GM10266 (cell line): ENCODE data around the gene SHFL.
A peak's percentile ranks its signal among the peaks of the same experiment; 100 is the strongest.

ENCODE experiments used
- DNase-seq: peaks from one replicate; pipeline ENCODE4 v3.0.0; 2012; ENCODE audit errors: extremely low spot score
- CTCF ChIP-seq: IDR thresholded peaks from 2 replicates; pipeline ENCODE4 v1.5.1; 2012; ENCODE audit warnings: mild to moderate bottlenecking, low read depth; ENCODE audit not compliant: control insufficient read depth, insufficient read depth; ENCODE audit errors: missing control alignments

SHFL gene

DNA sequence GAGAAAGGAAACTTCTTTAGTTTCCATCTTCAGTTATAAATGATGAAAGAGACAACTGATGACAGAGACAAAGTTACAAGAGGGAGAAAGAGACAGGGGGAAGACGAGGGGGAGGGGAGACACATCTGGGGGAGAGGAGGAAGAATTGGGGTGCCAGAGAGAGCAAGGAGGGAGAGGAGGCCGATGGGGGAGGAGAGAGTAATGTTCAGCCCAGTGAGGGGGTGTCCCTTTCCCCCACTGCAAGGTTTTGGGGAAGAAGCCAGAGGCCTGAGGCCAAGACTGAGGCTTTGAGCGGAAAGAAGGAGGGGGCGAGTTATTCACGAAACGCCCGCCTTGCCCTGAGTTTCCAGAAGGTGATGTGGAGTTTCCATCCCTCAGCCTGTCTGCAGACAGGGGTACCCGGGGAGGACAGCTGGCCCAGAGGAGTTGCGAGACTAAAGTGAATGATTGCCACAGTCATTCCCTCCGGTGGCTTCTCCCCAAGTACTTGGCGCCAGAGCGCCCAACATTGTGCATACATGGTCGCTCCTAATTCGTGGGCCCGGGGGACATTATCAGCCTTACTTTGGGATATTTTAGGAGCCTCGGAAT, 19.5 kb downstream of the SHFL start:
- no peak for TF ChIP-seq CTCF
- peak; percentile 81 for DNase-seq

GRCh38 chr19:10106100-10106936, 20.2 kb downstream of the SHFL start, which contains the start of gene PPAN:
Gene PPAN, plus strand, starts transcription at chr19:10106362. Its CDS starts 33 bp downstream, at chr19:10106395.
- DNase-seq = peak; percentile 98
- no peak for TF ChIP-seq CTCF

DNA sequence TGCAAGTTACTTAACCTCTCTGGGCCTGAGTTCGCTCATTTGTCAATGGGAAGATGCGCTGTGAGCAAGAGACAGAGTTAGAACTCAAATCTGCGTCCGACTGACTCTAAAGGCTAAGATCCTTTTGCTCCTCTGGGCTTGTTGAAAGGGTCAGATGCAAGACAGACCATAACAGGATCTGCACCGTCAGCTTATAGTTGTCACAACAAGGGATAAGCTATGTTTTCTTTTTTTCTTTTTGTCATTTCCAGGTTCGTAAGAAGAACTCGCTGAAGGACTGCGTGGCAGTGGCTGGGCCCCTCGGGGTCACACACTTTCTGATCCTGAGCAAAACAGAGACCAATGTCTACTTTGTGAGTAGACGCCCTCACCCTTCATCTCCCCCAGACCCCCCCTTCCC, 21.1 kb downstream of the SHFL start:
- TF ChIP-seq CTCF = no peak
- DNase-seq = no peak

- no peak for DNase-seq
- no peak for TF ChIP-seq CTCF
Measured at GRCh38 chr19:10107817-10108367, 21.8 kb downstream of the SHFL start.

DNA sequence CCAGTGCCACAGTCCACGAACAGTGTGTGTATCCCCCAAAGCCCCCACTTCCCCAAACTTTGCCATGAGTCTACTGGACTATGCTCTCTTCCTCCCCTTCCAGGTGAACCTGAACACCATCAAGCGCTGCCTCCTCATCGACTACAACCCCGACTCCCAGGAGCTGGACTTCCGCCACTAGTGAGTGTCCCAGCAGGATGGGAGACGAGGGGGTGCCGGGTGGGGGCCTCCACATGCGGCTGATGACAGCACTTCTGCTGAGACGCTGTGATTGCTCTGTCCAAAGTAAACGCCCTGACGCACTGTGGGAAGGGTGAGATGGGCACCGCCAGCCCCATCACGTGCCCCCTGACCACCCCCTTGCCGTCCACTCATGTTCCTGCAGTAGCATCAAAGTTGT, 23.4 kb downstream of the SHFL start:
- DNase-seq = no peak
- TF ChIP-seq CTCF = no peak

DNA sequence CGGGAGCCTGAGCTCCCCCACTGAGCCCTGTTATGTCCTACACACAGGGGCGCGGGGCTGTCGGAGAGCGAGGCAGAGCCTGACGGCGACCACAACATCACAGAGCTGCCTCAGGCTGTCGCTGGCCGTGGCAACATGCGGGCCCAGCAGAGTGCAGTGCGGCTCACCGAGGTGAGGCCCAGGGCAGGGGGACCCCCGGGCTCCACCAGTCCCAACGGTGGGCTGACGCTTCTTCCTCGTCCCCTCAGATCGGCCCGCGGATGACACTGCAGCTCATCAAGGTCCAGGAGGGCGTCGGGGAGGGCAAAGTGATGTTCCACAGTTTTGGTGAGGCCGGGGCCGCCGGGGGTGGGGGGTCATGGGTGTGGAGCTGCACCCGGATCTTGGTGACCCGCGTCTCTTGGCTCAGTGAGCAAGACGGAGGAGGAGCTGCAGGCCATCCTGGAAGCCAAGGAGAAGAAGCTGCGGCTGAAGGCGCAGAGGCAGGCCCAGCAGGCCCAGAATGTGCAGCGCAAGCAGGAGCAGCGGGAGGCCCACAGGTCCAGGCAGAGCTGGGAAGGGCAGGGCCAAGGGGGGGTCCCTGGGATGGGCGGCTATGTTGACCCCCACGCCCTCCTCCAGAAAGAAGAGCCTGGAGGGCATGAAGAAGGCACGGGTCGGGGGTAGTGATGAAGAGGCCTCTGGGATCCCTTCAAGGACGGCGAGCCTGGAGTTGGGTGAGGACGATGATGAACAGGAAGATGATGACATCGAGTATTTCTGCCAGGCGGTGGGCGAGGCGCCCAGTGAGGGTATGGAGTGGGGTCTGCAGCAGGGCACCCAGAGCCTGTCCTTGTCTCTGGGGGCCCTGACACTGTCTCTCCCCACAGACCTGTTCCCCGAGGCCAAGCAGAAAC, 24.2 kb downstream of the SHFL start:
- no peak for TF ChIP-seq CTCF
- no peak for DNase-seq
